Right lobe of liver (tissue), 4 donors: Measurements from ENCODE around the gene AKAP13.

Experiments
- CTCF ChIP-seq, 4 donors: fragments of 200-600 bp in 3 of 4; fragments of 450-650 bp in 1 of 4; IDR thresholded peaks; one replicate each; pipeline versions ENCODE4 v1.5.1 to v1.8.0; 2016 to 2022; ENCODE audit warnings: antibody characterized with exemption in 4 of 4, mild to moderate bottlenecking in 2 of 4
- POLR2A ChIP-seq: fragments of 450-650 bp; IDR thresholded peaks from one replicate; pipeline ENCODE4 v1.6.1; 2017; ENCODE audit warnings: antibody characterized with exemption, mild to moderate bottlenecking
- donor health status: DM: no; HTN: no; CAD: no.
- donor health status: DM: no; HTN: no; CAD: no.
- donor health status: DM: no; HTN: yes; CAD: no.

GRCh38 chr15:85625166-85625830 lies 244.9 kb downstream of the AKAP13 start:
- no peak for TF ChIP-seq POLR2A
- no peak for TF ChIP-seq CTCF (IDR thresholded peaks at IDR 0.05)
